Measurements from ENCODE around the gene MT1B. TPM values are rescaled to one million over a fixed set of nuclear protein-coding genes. Genes with fewer than 3 reads are reported as not detected.
"Not testable (repeated sequence)": the region's sequence is repeated elsewhere in the genome, so short reads cannot be mapped to it uniquely, and the experiment has no call there.

MT1B gene
- total RNA-seq, 2 experiments from 2014 or later: not detected

- intact Hi-C loops (cut with micrococcal nuclease): loop anchor here (1.0 kb wide), 1 partner anchor 20 kb away; the partner anchor contains the start of gene MT1X
- peak; percentile 70 for DNase-seq
- H3K36me3 Mint-ChIP-seq (ENCODE audit: low read depth): no peaks in the 10 kb centered on the region
- H3K4me1 Mint-ChIP-seq (ENCODE audit: low read depth): peaks cover 18% of the 10 kb centered on the region
- H3K4me3 Mint-ChIP-seq: peak overlapping the region; percentile 80
- H3K27me3 Mint-ChIP-seq (ENCODE audit: low read depth): peaks cover 11% of the 10 kb centered on the region
- CTCF ChIA-PET: interaction anchor here (0.6 to 1.9 kb wide), 7 partner anchors 19 to 194 kb away, joined by 3 to 13 read pairs (median 3); no protein-coding TSS in a partner anchor
- no peaks in the 10 kb centered on the region for H3K9me3 Mint-ChIP-seq
- peak overlapping the region; percentile 75 for H3K27ac Mint-ChIP-seq
Measured at GRCh38 chr16:56662357-56663354, 11.0 kb downstream of the MT1B start.

- Mint-ChIP-seq H3K27me3 (ENCODE audit: low read depth) (peaks cover 27% of the 10 kb centered on the region), H3K36me3 (ENCODE audit: low read depth) (no peaks in the 10 kb centered on the region), H3K9me3 (no peaks in the 10 kb centered on the region), H3K27ac (no peak overlapping the region), H3K4me1 (ENCODE audit: low read depth) (peaks cover 24% of the 10 kb centered on the region), H3K4me3 (no peak overlapping the region)
- DNase-seq: no peak
- intact Hi-C loops (cut with micrococcal nuclease): no loop called here
- CTCF ChIA-PET: interaction anchor here (0.7 to 1.9 kb wide), 3 partner anchors 9 to 37 kb away, joined by 3 to 4 read pairs (median 4); no protein-coding TSS in a partner anchor
Measured at GRCh38 chr16:56664506-56664905, 12.8 kb downstream of the MT1B start.

GRCh38 chr16:56665286-56666261 lies 13.9 kb downstream of the MT1B start:
- Mint-ChIP-seq H3K27me3 (ENCODE audit: low read depth) (peaks cover 36% of the 10 kb centered on the region), H3K4me1 (ENCODE audit: low read depth) (peaks cover 28% of the 10 kb centered on the region)
- CTCF ChIA-PET; H3K36me3 Mint-ChIP-seq (ENCODE audit: low read depth); H3K9me3 Mint-ChIP-seq; H3K4me3 Mint-ChIP-seq; DNase-seq; H3K27ac Mint-ChIP-seq; intact Hi-C loops (cut with micrococcal nuclease): not testable (repeated sequence)

- peak; percentile 40 for DNase-seq
- Mint-ChIP-seq H3K4me1 (ENCODE audit: low read depth) (peaks cover 21% of the 10 kb centered on the region), H3K27ac (no peak within 1 kb of the TSS), H3K4me3 (peak within 1 kb of the TSS; percentile 46), H3K27me3 (ENCODE audit: low read depth) (peaks cover 44% of the 10 kb centered on the region), H3K36me3 (ENCODE audit: low read depth) (no peaks in the 10 kb centered on the region), H3K9me3 (no peaks in the 10 kb centered on the region)
- CTCF ChIA-PET: interaction anchor here (0.9 kb wide), 1 partner anchor 34 kb away, joined by 3 read pairs; no protein-coding TSS in a partner anchor
- intact Hi-C loops (cut with micrococcal nuclease): loop anchor here (1.0 kb wide), 2 partner anchors 8 to 14 kb away; partner anchors contain the start of gene MT1X
Measured at GRCh38 chr16:56667581-56668571, 16.2 kb downstream of the MT1B start, which contains the start of gene MT1G. MT1G (minus strand) TSS chr16:56668065; CDS start chr16:56667993, 72 bp downstream.

- no peak within 1 kb of the TSS for H3K27ac Mint-ChIP-seq
- intact Hi-C loops (cut with micrococcal nuclease): no loop called here
- peak; percentile 37 for DNase-seq
- H3K27me3 Mint-ChIP-seq (ENCODE audit: low read depth): peaks cover 44% of the 10 kb centered on the region
- CTCF ChIA-PET: interaction anchor here (0.5 kb wide), 1 partner anchor 35 kb away, joined by 3 read pairs; no protein-coding TSS in a partner anchor
- peaks cover 19% of the 10 kb centered on the region for H3K4me1 Mint-ChIP-seq (ENCODE audit: low read depth)
- no peaks in the 10 kb centered on the region for H3K36me3 Mint-ChIP-seq (ENCODE audit: low read depth)
- no peak within 1 kb of the TSS for H3K4me3 Mint-ChIP-seq
- H3K9me3 Mint-ChIP-seq: no peaks in the 10 kb centered on the region
Measured at GRCh38 chr16:56669005-56669839, 17.5 kb downstream of the MT1B start, which contains the start of gene MT1H. MT1H (plus strand) TSS chr16:56669814; CDS start chr16:56669885, 71 bp downstream.

- intact Hi-C loops (cut with micrococcal nuclease): no loop called here
- no peak overlapping the region for H3K27ac Mint-ChIP-seq
- H3K4me1 Mint-ChIP-seq (ENCODE audit: low read depth): peaks cover 20% of the 10 kb centered on the region
- H3K9me3 Mint-ChIP-seq: no peaks in the 10 kb centered on the region
- H3K36me3 Mint-ChIP-seq (ENCODE audit: low read depth): no peaks in the 10 kb centered on the region
- H3K27me3 Mint-ChIP-seq (ENCODE audit: low read depth): peaks cover 44% of the 10 kb centered on the region
- no peak overlapping the region for H3K4me3 Mint-ChIP-seq
- CTCF ChIA-PET: interaction anchor here (0.6 kb wide), 1 partner anchor 86 kb away, joined by 3 read pairs; no protein-coding TSS in a partner anchor
- no peak for DNase-seq
Measured at GRCh38 chr16:56669840-56670619, 18.3 kb downstream of the MT1B start.

- intact Hi-C loops (cut with micrococcal nuclease): no loop called here
- Mint-ChIP-seq H3K4me3 (no peak overlapping the region), H3K27me3 (ENCODE audit: low read depth) (peaks cover 45% of the 10 kb centered on the region), H3K36me3 (ENCODE audit: low read depth) (no peaks in the 10 kb centered on the region), H3K9me3 (no peaks in the 10 kb centered on the region), H3K4me1 (ENCODE audit: low read depth) (peaks cover 25% of the 10 kb centered on the region), H3K27ac (no peak overlapping the region)
- no peak for DNase-seq
- CTCF ChIA-PET: interaction anchor here (0.6 kb wide), 1 partner anchor 86 kb away, joined by 3 read pairs; no protein-coding TSS in a partner anchor
Measured at GRCh38 chr16:56670620-56670934, 18.9 kb downstream of the MT1B start.

GRCh38 chr16:56671691-56672090 lies 20.0 kb downstream of the MT1B start:
- H3K36me3 Mint-ChIP-seq (ENCODE audit: low read depth); H3K27ac Mint-ChIP-seq; intact Hi-C loops (cut with micrococcal nuclease); H3K4me3 Mint-ChIP-seq; H3K9me3 Mint-ChIP-seq; DNase-seq: not testable (repeated sequence)
- H3K27me3 Mint-ChIP-seq (ENCODE audit: low read depth): peaks cover 42% of the 10 kb centered on the region
- CTCF ChIA-PET: interaction anchor here (0.6 to 1.4 kb wide), 3 partner anchors 24 to 30 kb away, joined by 3 to 7 read pairs (median 3); no protein-coding TSS in a partner anchor
- H3K4me1 Mint-ChIP-seq (ENCODE audit: low read depth): peaks cover 28% of the 10 kb centered on the region

GRCh38 chr16:56672171-56672570 lies 20.5 kb downstream of the MT1B start:
- H3K27ac Mint-ChIP-seq; DNase-seq; intact Hi-C loops (cut with micrococcal nuclease); H3K4me3 Mint-ChIP-seq; H3K9me3 Mint-ChIP-seq; H3K36me3 Mint-ChIP-seq (ENCODE audit: low read depth): not testable (repeated sequence)
- Mint-ChIP-seq H3K4me1 (ENCODE audit: low read depth) (peaks cover 28% of the 10 kb centered on the region), H3K27me3 (ENCODE audit: low read depth) (peaks cover 42% of the 10 kb centered on the region)
- CTCF ChIA-PET: interaction anchor here (0.6 to 1.4 kb wide), 4 partner anchors 24 to 96 kb away, joined by 3 to 7 read pairs (median 3); no protein-coding TSS in a partner anchor

All from activated naive CD4-positive, alpha-beta T cell treated with anti-CD3 and anti-CD28 coated beads for 36 hours (primary cell).